Activated CD4-positive, alpha-beta T cell treated with anti-CD3 and anti-CD28 coated beads for 24 hours (primary cell): ENCODE measurements around the gene PLXNA4.

ENCODE experiments used
- DNase-seq, 2 donors: peaks; one replicate each; pipeline ENCODE4 v3.0.0-alpha.2; 2020; ENCODE audit warnings: low read depth in 2 of 2

Gene PLXNA4

GRCh38 chr7:132318352-132319318 lies 257.6 kb downstream of the PLXNA4 start:
- DNase-seq, result peak; percentile 54 to 65

GRCh38 chr7:132317701-132318351 lies 258.4 kb downstream of the PLXNA4 start:
- DNase-seq, result no peak

- no peak for DNase-seq
Observed at GRCh38 chr7:132312531-132313055, 263.7 kb downstream of the PLXNA4 start.

GRCh38 chr7:132311733-132312132 lies 264.5 kb downstream of the PLXNA4 start:
- DNase-seq, result no peak

GRCh38 chr7:132309102-132309805 lies 267.0 kb downstream of the PLXNA4 start:
- no peak for DNase-seq

GRCh38 chr7:132307465-132307864 lies 268.8 kb downstream of the PLXNA4 start:
- DNase-seq, result no peak

GRCh38 chr7:132300599-132301277 lies 275.5 kb downstream of the PLXNA4 start:
- no peak for DNase-seq

- no peak for DNase-seq
Observed at GRCh38 chr7:132298790-132299189, 277.5 kb downstream of the PLXNA4 start.

- no peak for DNase-seq
Observed at GRCh38 chr7:132296820-132297219, 279.4 kb downstream of the PLXNA4 start.

- DNase-seq, result no peak
Observed at GRCh38 chr7:132295175-132295574, 281.1 kb downstream of the PLXNA4 start.

- no peak for DNase-seq
Observed at GRCh38 chr7:132292803-132293202, 283.5 kb downstream of the PLXNA4 start.

GRCh38 chr7:132291481-132291880 lies 284.8 kb downstream of the PLXNA4 start:
- DNase-seq, result no peak

- no peak for DNase-seq
Observed at GRCh38 chr7:132290021-132290420, 286.2 kb downstream of the PLXNA4 start.

GRCh38 chr7:132286836-132287235 lies 289.4 kb downstream of the PLXNA4 start:
- DNase-seq, result no peak

- no peak for DNase-seq
Observed at GRCh38 chr7:132280335-132280734, 295.9 kb downstream of the PLXNA4 start.

- no peak for DNase-seq
Observed at GRCh38 chr7:132279718-132280117, 296.6 kb downstream of the PLXNA4 start.

GRCh38 chr7:132276976-132277725 lies 299.1 kb downstream of the PLXNA4 start:
- no peak for DNase-seq

GRCh38 chr7:132276234-132276630 lies 300.0 kb downstream of the PLXNA4 start:
- DNase-seq, result no peak

- no peak for DNase-seq
Observed at GRCh38 chr7:132275416-132276233, 300.6 kb downstream of the PLXNA4 start.
